Hepatocyte (in vitro differentiated cells): ENCODE data around the gene CCDC138. TPM values are rescaled to one million over a fixed set of nuclear protein-coding genes. Genes with fewer than 3 reads are reported as not detected.

Source experiments
- DNase-seq: peaks from one replicate; pipeline ENCODE4 v3.0.0-alpha.2; 2016; ENCODE audit warnings: low spot score
- H2AFZ ChIP-seq: fragments of 200-600 bp; sonication (generic); 2 replicates; pipeline ENCODE4 v1.6.0; 2016; ENCODE audit warnings: antibody characterized with exemption, mild to moderate bottlenecking
- H3K27ac ChIP-seq: fragments of 200-600 bp; sonication (generic); 2 replicates; pipeline ENCODE4 v1.5.1; 2016; ENCODE audit warnings: mild to moderate bottlenecking
- H3K27me3 ChIP-seq: fragments of 200-600 bp; sonication (generic); 2 replicates; pipeline ENCODE4 v1.6.1; 2016
- H3K36me3 ChIP-seq: fragments of 200-600 bp; sonication (generic); replicated peaks from 2 replicates; pipeline ENCODE4 v1.5.1; 2016; ENCODE audit warnings: low read depth; ENCODE audit not compliant: insufficient read depth
- H3K4me1 ChIP-seq: fragments of 200-600 bp; sonication (generic); 2 replicates; pipeline ENCODE4 v1.5.1; 2016; ENCODE audit warnings: mild to moderate bottlenecking, moderate library complexity; ENCODE audit not compliant: insufficient read depth
- H3K4me2 ChIP-seq: fragments of 200-600 bp; sonication (generic); 2 replicates; pipeline ENCODE4 v1.6.0; 2016
- H3K4me3 ChIP-seq: fragments of 200-600 bp; sonication (generic); 2 replicates; pipeline ENCODE4 v1.5.1; 2016; ENCODE audit warnings: mild to moderate bottlenecking
- H3K79me2 ChIP-seq: fragments of 200-600 bp; sonication (generic); 2 replicates; pipeline ENCODE4 v1.6.0; 2017; ENCODE audit warnings: mild to moderate bottlenecking
- H3K9me2 ChIP-seq: fragments of 200-600 bp; sonication (generic); replicated peaks from 2 replicates; pipeline ENCODE4 v1.6.0; 2017; ENCODE audit warnings: mild to moderate bottlenecking; ENCODE audit not compliant: insufficient read depth
- H3K9me3 ChIP-seq: fragments of 200-600 bp; sonication (generic); 2 replicates; pipeline ENCODE4 v1.5.1; 2016; ENCODE audit warnings: low read depth, mild to moderate bottlenecking
- H4K20me1 ChIP-seq: fragments of 200-600 bp; sonication (generic); 2 replicates; pipeline ENCODE4 v1.6.0; 2016; ENCODE audit warnings: mild to moderate bottlenecking; ENCODE audit not compliant: insufficient read depth, poor library complexity, severe bottlenecking
- EZH2 ChIP-seq: fragments of 200-600 bp; sonication (generic); IDR thresholded peaks from 2 replicates; pipeline ENCODE4 v1.6.1; 2016; ENCODE audit warnings: antibody characterized with exemption, mild to moderate bottlenecking, borderline replicate concordance
- EZH2phosphoT487 ChIP-seq: fragments of 200-600 bp; sonication (generic); IDR thresholded peaks from one replicate; pipeline ENCODE4 v1.6.1; 2018; ENCODE audit warnings: antibody characterized with exemption, mild to moderate bottlenecking, low read depth, moderate library complexity; ENCODE audit not compliant: unreplicated experiment, severe bottlenecking
- WGBS: methylation state at CpG from one replicate; pipeline ENCODE4 v1.1.6; 2016; ENCODE audit warnings: low lambda C conversion rate; ENCODE audit errors: missing lambda C conversion rate; 5-methylcytosine and 5-hydroxymethylcytosine counted together
- polyA plus RNA-seq: library from polyadenylated mRNA; unstranded; fragments of >200 nt; fragmentation: Nextera tagmentation; extraction: Ambion mirVana; gene quantifications from 2 replicates; pipeline ENCODE4 v1.2.1, GENCODE V29; 2016
- total RNA-seq: library from RNA; depleted of rRNA; stranded (reverse); fragments of >200 nt; gene quantifications from 2 replicates; pipeline ENCODE4 v1.2.3, GENCODE V29; 2014
- TF ChIP-seq, protein P1 (sequence below): fragments of 200-600 bp; sonication (generic); IDR thresholded peaks from 2 replicates; pipeline ENCODE4 v1.5.1; 2016; ENCODE audit warnings: antibody characterized with exemption, mild to moderate bottlenecking; ENCODE audit not compliant: poor library complexity

Gene CCDC138
- total and polyA plus RNA-seq, 2 experiments from 2014 or later, result 2.7 to 6.6 TPM

DNA sequence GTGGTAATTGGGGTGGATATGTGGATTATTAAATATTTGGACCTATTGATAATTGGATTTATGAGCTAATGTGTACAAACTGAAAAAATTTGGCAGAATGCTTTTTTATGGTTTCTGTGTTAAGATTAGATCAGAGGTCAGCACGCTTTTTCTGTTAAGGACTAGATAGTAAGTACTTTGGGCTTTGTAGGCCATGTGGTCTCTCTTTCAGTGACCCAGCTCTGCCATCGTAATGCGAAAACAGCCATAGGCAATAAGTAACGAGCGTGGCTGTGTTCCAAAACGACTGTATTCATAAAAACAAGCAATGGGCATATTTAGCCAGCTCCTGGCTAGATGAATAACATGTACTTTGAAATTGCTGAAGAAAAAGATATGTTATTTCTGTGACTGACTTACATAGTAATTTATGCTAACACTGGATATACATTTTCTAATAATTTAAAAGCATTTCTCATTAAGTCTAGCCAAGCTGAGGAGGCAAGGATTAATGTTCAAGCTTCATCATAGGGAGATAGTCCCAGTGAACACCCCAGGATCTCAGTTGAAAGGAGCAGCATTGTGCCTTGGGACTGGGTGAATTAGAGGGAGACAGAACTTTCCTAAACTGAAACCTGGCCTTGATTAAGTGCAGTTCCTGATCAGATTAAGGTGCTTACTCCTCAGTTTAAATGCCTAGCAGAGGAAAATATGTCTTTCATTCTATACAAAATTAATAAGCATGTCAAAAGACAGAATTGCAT, 20.0 kb downstream of the CCDC138 start:
- TF ChIP-seq, protein P1, sequence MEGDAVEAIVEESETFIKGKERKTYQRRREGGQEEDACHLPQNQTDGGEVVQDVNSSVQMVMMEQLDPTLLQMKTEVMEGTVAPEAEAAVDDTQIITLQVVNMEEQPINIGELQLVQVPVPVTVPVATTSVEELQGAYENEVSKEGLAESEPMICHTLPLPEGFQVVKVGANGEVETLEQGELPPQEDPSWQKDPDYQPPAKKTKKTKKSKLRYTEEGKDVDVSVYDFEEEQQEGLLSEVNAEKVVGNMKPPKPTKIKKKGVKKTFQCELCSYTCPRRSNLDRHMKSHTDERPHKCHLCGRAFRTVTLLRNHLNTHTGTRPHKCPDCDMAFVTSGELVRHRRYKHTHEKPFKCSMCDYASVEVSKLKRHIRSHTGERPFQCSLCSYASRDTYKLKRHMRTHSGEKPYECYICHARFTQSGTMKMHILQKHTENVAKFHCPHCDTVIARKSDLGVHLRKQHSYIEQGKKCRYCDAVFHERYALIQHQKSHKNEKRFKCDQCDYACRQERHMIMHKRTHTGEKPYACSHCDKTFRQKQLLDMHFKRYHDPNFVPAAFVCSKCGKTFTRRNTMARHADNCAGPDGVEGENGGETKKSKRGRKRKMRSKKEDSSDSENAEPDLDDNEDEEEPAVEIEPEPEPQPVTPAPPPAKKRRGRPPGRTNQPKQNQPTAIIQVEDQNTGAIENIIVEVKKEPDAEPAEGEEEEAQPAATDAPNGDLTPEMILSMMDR, result no peak
- no peak for TF ChIP-seq EZH2phosphoT487
- no peak for TF ChIP-seq EZH2
- Histone ChIP-seq H3K4me2 (no peak overlapping the region), H4K20me1 (no peaks in the 10 kb centered on the region), H3K27ac (no peak overlapping the region), H3K79me2 (peaks cover 24% of the 10 kb centered on the region), H3K9me2 (no peaks in the 10 kb centered on the region), H3K36me3 (no peaks in the 10 kb centered on the region), H3K4me3 (no peak overlapping the region), H3K9me3 (peaks cover 16% of the 10 kb centered on the region), H2AFZ (no peak overlapping the region), H3K4me1 (no peaks in the 10 kb centered on the region), H3K27me3 (no peaks in the 10 kb centered on the region)
- DNase-seq, result no peak
- WGBS, result 69% methylated on average over 6 of the region's 6 CpGs

DNA sequence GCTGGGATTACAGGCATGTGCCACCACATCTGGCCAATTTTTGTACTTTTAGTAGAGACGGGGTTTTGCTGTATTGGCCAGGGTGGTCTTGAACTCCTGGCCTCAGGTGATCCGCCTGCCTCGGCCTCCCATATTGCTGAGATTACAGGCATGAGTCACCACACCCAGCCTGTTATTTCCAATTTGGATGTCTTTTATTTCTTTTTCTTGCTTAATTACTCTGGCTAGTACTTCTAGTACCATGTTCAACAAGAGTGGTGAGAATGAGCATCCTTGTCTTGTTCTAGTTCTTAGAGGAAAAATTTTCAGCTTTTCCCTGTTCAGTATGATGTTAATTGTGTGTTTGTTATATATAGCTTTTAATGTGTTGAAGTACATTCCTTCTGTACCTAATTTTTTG, 23.4 kb downstream of the CCDC138 start:
- Histone ChIP-seq H3K36me3 (no peaks in the 10 kb centered on the region), H2AFZ (no peak overlapping the region), H3K79me2 (peaks cover 24% of the 10 kb centered on the region), H3K27me3 (no peaks in the 10 kb centered on the region), H3K4me1 (no peaks in the 10 kb centered on the region), H3K9me3 (peaks cover 16% of the 10 kb centered on the region), H4K20me1 (no peaks in the 10 kb centered on the region), H3K4me2 (no peak overlapping the region), H3K27ac (no peak overlapping the region), H3K9me2 (no peaks in the 10 kb centered on the region), H3K4me3 (no peak overlapping the region)
- DNase-seq, result no peak
- TF ChIP-seq EZH2, result no peak
- TF ChIP-seq, protein P1, result no peak
- no peak for TF ChIP-seq EZH2phosphoT487
- 100% methylated on average over 3 of the region's 3 CpGs for WGBS

DNA sequence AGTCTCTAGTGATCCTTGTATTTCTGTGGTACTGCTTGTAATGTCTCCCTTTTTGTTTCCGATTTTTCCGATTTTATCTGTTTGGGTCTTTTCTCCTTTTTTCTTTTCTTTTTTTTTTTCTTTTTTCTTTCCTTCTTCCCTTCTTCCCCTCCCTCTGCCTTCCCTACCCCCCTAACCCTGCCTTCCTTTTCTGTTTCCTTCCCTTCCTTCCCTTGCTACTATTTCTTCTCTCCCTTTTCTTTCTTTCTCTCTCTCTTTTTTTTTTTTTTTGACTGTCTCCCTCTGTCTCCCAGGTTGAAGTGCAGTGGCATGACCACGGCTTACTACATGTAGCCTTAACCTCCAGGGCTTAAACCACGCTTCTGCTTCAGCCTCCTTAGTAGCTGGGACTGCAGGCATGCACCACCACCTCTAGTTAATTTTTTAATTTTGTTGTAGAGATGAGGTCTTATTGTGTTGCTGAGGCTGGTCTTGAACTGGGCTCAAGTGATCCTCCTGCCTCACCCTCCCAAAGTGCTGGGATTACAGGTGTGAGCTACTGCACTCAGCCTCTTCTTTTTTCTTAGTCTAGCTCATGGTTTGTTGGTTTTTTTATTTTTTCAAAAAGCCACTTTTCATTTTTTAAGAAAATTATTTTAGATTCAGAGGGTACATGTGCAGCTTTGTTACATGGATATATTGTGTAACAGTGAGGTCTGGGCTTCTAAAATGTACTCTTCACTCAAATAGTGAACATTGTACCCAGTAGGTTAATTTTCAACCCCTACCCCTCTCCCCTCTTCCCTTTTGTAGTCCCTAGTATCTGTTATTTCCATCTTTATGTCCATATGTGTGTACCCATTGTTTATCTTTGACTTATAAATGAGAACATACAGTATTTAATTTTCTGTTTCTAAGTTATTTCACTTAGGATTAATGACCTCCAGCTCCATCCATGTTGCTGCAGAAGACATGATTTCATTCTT, 24.7 kb downstream of the CCDC138 start:
- no peak overlapping the region for H2AFZ ChIP-seq
- no peaks in the 10 kb centered on the region for H3K4me1 ChIP-seq
- no peak for DNase-seq
- peaks cover 16% of the 10 kb centered on the region for H3K9me3 ChIP-seq
- H3K9me2 ChIP-seq, result no peaks in the 10 kb centered on the region
- no peak overlapping the region for H3K27ac ChIP-seq
- H3K36me3 ChIP-seq, result no peaks in the 10 kb centered on the region
- H3K27me3 ChIP-seq, result no peaks in the 10 kb centered on the region
- no peak overlapping the region for H3K4me3 ChIP-seq
- no peak overlapping the region for H3K4me2 ChIP-seq
- WGBS, result 99% methylated on average over 4 of the region's 4 CpGs
- no peaks in the 10 kb centered on the region for H4K20me1 ChIP-seq
- peaks cover 24% of the 10 kb centered on the region for H3K79me2 ChIP-seq
- TF ChIP-seq EZH2 (no peak), EZH2phosphoT487 (no peak)
- TF ChIP-seq, protein P1, result no peak
